H1 (cell line): ENCODE data around the gene DNAH8. TPM values are rescaled to one million over a fixed set of nuclear protein-coding genes. Genes with fewer than 3 reads are reported as not detected.

Experiments
- CTCF ChIA-PET: fragments of 300-600 bp; sonication (Branson Sonifier 250); formaldehyde crosslinking; loops from one replicate; lab custom pipeline; 2021; ENCODE audit not compliant: partially characterized antibody; lab: Charles Lee
- POLR2A ChIA-PET: fragments of 300-600 bp; sonication (Branson Sonifier 250); formaldehyde crosslinking; loops from one replicate; lab custom pipeline; 2021; ENCODE audit warnings: inconsistent platforms; ENCODE audit not compliant: partially characterized antibody; lab: Charles Lee
- DNase-seq, 2 experiments: peaks; one replicate each; pipeline versions ENCODE4 v3.0.0 to v3.0.0-alpha.2; 2010 to 2022; ENCODE audit warnings: low spot score in 2 of 2, low read depth in 1 of 2, mixed read lengths in 1 of 2
- FAIRE-seq: peaks from 2 replicates; lab custom pipeline; 2011; peaks lifted over from hg19 to GRCh38; lab: Jason Lieb, UNC
- H2AFZ ChIP-seq: 2 replicates; pipeline ENCODE4 v1.8.1; 2012; ENCODE audit warnings: low read length, inconsistent platforms
- H2AK5ac ChIP-seq: 2 replicates; pipeline ENCODE4 v1.6.1; 2013; ENCODE audit warnings: low read depth, low read length
- H2BK120ac ChIP-seq: replicated peaks from 2 replicates; pipeline ENCODE3; 2013; ENCODE audit warnings: low read depth, low read length, inconsistent platforms
- H2BK12ac ChIP-seq: 2 replicates; pipeline ENCODE4 v1.6.1; 2013; ENCODE audit warnings: low read depth, low read length
- H2BK15ac ChIP-seq: 2 replicates; pipeline ENCODE4 v1.6.1; 2013; ENCODE audit warnings: low read length
- H2BK20ac ChIP-seq: 2 replicates; pipeline ENCODE4 v1.6.1; 2013; ENCODE audit warnings: low read length
- H2BK5ac ChIP-seq: 2 replicates; pipeline ENCODE4 v1.6.1; 2013; ENCODE audit warnings: low read depth, low read length
- H3K14ac ChIP-seq: 2 replicates; pipeline ENCODE4 v1.6.1; 2013; ENCODE audit warnings: inconsistent platforms; ENCODE audit not compliant: insufficient read length
- H3K18ac ChIP-seq: 2 replicates; pipeline ENCODE4 v1.6.1; 2013; ENCODE audit warnings: low read length; ENCODE audit errors: extremely low read depth
- H3K23ac ChIP-seq: 2 replicates; pipeline ENCODE4 v1.6.1; 2013; ENCODE audit warnings: inconsistent platforms; ENCODE audit not compliant: insufficient read length
- H3K23me2 ChIP-seq: 2 replicates; pipeline ENCODE4 v1.6.1; 2013; ENCODE audit warnings: low read depth, low read length
- H3K27ac ChIP-seq: 2 replicates; pipeline ENCODE4 v1.6.1; 2011; ENCODE audit warnings: low read depth, low read length, inconsistent platforms
- H3K27me3 ChIP-seq, 4 experiments: replicated peaks in 1 of 4; 1 replicate in 1 of 4; 2 replicates in 3 of 4; pipeline versions ENCODE4 v1.6.1 to v1.8.1; 2011 to 2013; ENCODE audit warnings: low read length in 3 of 4, mild to moderate bottlenecking in 3 of 4, inconsistent platforms in 2 of 4, mixed read lengths in 2 of 4, moderate library complexity in 1 of 4; ENCODE audit not compliant: control insufficient read depth in 3 of 4, insufficient read depth in 3 of 4; ENCODE audit errors: extremely low read depth in 1 of 4
- H3K36me3 ChIP-seq, 4 experiments: 2 replicates each; pipeline versions ENCODE4 v1.6.1 to v1.8.1; 2011 to 2013; ENCODE audit warnings: mild to moderate bottlenecking in 4 of 4, low read length in 3 of 4, moderate library complexity in 2 of 4, control low read depth in 1 of 4, inconsistent platforms in 1 of 4; ENCODE audit not compliant: insufficient read depth in 4 of 4, control insufficient read depth in 2 of 4
- H3K4ac ChIP-seq: replicated peaks from 2 replicates; pipeline ENCODE3; 2013; ENCODE audit warnings: low read length, low read depth, mixed read lengths, inconsistent platforms; ENCODE audit not compliant: insufficient read length
- H3K4me1 ChIP-seq, 4 experiments: replicated peaks in 1 of 4; 1 replicate in 1 of 4; 2 replicates in 3 of 4; pipeline versions ENCODE4 v1.6.1 to v1.8.1; 2011 to 2013; ENCODE audit warnings: low read length in 3 of 4, inconsistent platforms in 2 of 4, mixed read lengths in 1 of 4; ENCODE audit not compliant: insufficient read depth in 4 of 4, control insufficient read depth in 3 of 4
- H3K4me2 ChIP-seq, 2 experiments: 2 replicates each; pipeline versions ENCODE4 v1.6.1 to v1.8.1; 2011 to 2013; ENCODE audit warnings: low read depth in 2 of 2, low read length in 2 of 2, control low read depth in 1 of 2, inconsistent platforms in 1 of 2, mild to moderate bottlenecking in 1 of 2; ENCODE audit not compliant: insufficient read depth in 1 of 2
- H3K4me3 ChIP-seq, 4 experiments: fragments of 200-600, 300-600 bp in 1 of 4; sonication (generic), shearing (Covaris generic), sonication (Bioruptor Twin) in 1 of 4; 2 replicates each; pipeline versions ENCODE4 v1.5.1 to v1.8.1; 2011 to 2016; ENCODE audit warnings: low read length in 4 of 4, low read depth in 3 of 4, control low read depth in 2 of 4, inconsistent platforms in 2 of 4, mild to moderate bottlenecking in 2 of 4, mixed read lengths in 1 of 4, moderate library complexity in 1 of 4; ENCODE audit not compliant: insufficient read depth in 2 of 4; ENCODE audit errors: extremely low read depth in 1 of 4
- H3K56ac ChIP-seq: replicated peaks from 2 replicates; pipeline ENCODE3; 2013; ENCODE audit warnings: low read depth, mild to moderate bottlenecking, mixed read lengths, low read length, inconsistent platforms; ENCODE audit not compliant: insufficient read length
- H3K79me1 ChIP-seq: 2 replicates; pipeline ENCODE4 v1.6.1; 2013; ENCODE audit warnings: low read depth, low read length, control low read depth
- H3K79me2 ChIP-seq, 2 experiments: 2 replicates each; pipeline versions ENCODE4 v1.6.1 to v1.8.1; 2012 to 2013; ENCODE audit warnings: low read length in 2 of 2, mild to moderate bottlenecking in 2 of 2, inconsistent platforms in 1 of 2; ENCODE audit not compliant: insufficient read depth in 2 of 2, control insufficient read depth in 1 of 2
- H3K9ac ChIP-seq, 4 experiments: replicated peaks in 1 of 4; 1 replicate in 1 of 4; 2 replicates in 3 of 4; pipeline versions ENCODE4 v1.6.1 to v1.8.1; 2011 to 2013; ENCODE audit warnings: low read depth in 3 of 4, low read length in 3 of 4, control low read depth in 2 of 4, mild to moderate bottlenecking in 2 of 4, moderate library complexity in 2 of 4, inconsistent platforms in 1 of 4; ENCODE audit errors: extremely low read depth in 1 of 4
- H3K9me3 ChIP-seq, 2 experiments: 2 replicates each; pipeline versions ENCODE4 v1.6.1 to v1.8.1; 2012 to 2013; ENCODE audit warnings: mild to moderate bottlenecking in 2 of 2, moderate library complexity in 2 of 2, control low read depth in 1 of 2, inconsistent platforms in 1 of 2, low read depth in 1 of 2, low read length in 1 of 2, mixed read lengths in 1 of 2; ENCODE audit not compliant: insufficient read depth in 2 of 2
- H4K20me1 ChIP-seq, 2 experiments: replicated peaks in 1 of 2; 2 replicates each; pipeline versions ENCODE3 to v1.8.1; 2011 to 2013; ENCODE audit warnings: inconsistent platforms in 2 of 2, low read length in 2 of 2, mild to moderate bottlenecking in 1 of 2; ENCODE audit not compliant: insufficient read depth in 2 of 2, control insufficient read depth in 1 of 2
- H4K5ac ChIP-seq: 2 replicates; pipeline ENCODE4 v1.6.1; 2013; ENCODE audit warnings: low read length, low read depth, mixed read lengths, inconsistent platforms; ENCODE audit not compliant: insufficient read length
- H4K8ac ChIP-seq: 2 replicates; pipeline ENCODE4 v1.8.0; 2013; ENCODE audit warnings: mild to moderate bottlenecking, moderate library complexity, low read length, inconsistent platforms; ENCODE audit not compliant: insufficient read depth; ENCODE audit errors: extremely low read depth
- H4K91ac ChIP-seq: replicated peaks from 2 replicates; pipeline ENCODE3; 2013; ENCODE audit warnings: low read length, mixed read lengths, inconsistent platforms; ENCODE audit not compliant: insufficient read length
- CBX5 ChIP-seq: fragments of 300-800, 300-1000 bp; sonication (generic); IDR thresholded peaks from 2 replicates; pipeline ENCODE4 v1.7.1; 2016; ENCODE audit warnings: antibody characterized with exemption, low read length, low read depth
- CTCF ChIP-seq, 3 experiments: IDR thresholded peaks; 1 replicate in 2 of 3; 2 replicates in 1 of 3; pipeline versions ENCODE4 v1.5.1 to v1.6.1; 2011; ENCODE audit warnings: low read length in 3 of 3, mild to moderate bottlenecking in 3 of 3, inconsistent platforms in 2 of 3, low read depth in 1 of 3, moderate library complexity in 1 of 3; ENCODE audit not compliant: insufficient read depth in 1 of 3; ENCODE audit errors: control extremely low read depth in 1 of 3
- GTF2F1 ChIP-seq: IDR thresholded peaks from 2 replicates; pipeline ENCODE4 v1.6.1; 2012; ENCODE audit warnings: low read depth, low read length, improper control_type of control experiment, borderline replicate concordance
- POLR2AphosphoS5 ChIP-seq: IDR thresholded peaks from 2 replicates; pipeline ENCODE4 v1.6.1; 2011; ENCODE audit warnings: low read depth, low read length
- SP2 ChIP-seq: IDR thresholded peaks from 2 replicates; pipeline ENCODE4 v1.6.1; 2012; ENCODE audit warnings: mild to moderate bottlenecking, low read length, inconsistent platforms
- SRF ChIP-seq: IDR thresholded peaks from 2 replicates; pipeline ENCODE4 v1.6.1; 2011; ENCODE audit warnings: mild to moderate bottlenecking, low read depth, low read length, moderate library complexity
- SUZ12 ChIP-seq: fragments of 200-600 bp; sonication (generic); IDR thresholded peaks from 2 replicates; pipeline ENCODE4 v1.6.1; 2012; ENCODE audit warnings: mild to moderate bottlenecking, inconsistent platforms, low read length, moderate library complexity, mixed read lengths
- YY1 ChIP-seq: IDR thresholded peaks from 2 replicates; pipeline ENCODE4 v1.6.1; 2011; ENCODE audit warnings: low read depth, mild to moderate bottlenecking, low read length
- WGBS, 2 experiments: shearing (Covaris generic) in 1 of 2; methylation state at CpG; one replicate each; pipeline versions ENCODE4 v1.1.6 to v1.1.7; 2013 to 2015; ENCODE audit warnings: low lambda C conversion rate in 2 of 2, mixed read lengths in 2 of 2, inconsistent platforms in 1 of 2, low coverage in 1 of 2, missing lambda C conversion rate in 1 of 2; ENCODE audit not compliant: insufficient replicate concordance in 2 of 2, insufficient coverage in 1 of 2, insufficient read length in 1 of 2; ENCODE audit errors: extremely low coverage in 1 of 2, missing lambda C conversion rate in 1 of 2; 5-methylcytosine and 5-hydroxymethylcytosine counted together
- polyA plus RNA-seq, 7 experiments: library from polyadenylated mRNA; depleted of rRNA in 3 of 7; stranded (reverse) in 5 of 7; unstranded in 2 of 7; fragments of >200 nt in 5 of 7; fragments of 200-250 nt in 2 of 7; gene quantifications; 1 replicate in 5 of 7; 2 replicates in 1 of 7; 4 replicates in 1 of 7; pipeline versions ENCODE4 v1.2.1 to v1.2.3, GENCODE V29; 2011 to 2013; ENCODE audit warnings: missing spikeins in 2 of 7, mixed read lengths in 2 of 7
- total RNA-seq: library from RNA; stranded (reverse); fragmentation: NEBNext Ultra II Directional; extraction: Animal tissue kit (Norgen Biotek cat#: 25700); gene quantifications from 2 replicates; pipeline ENCODE4 v1.2.1, GENCODE V29; 2021

The DNAH8 gene
- total and polyA plus RNA-seq, 2 of the 8 experiments (the other 6 are each of a cell fraction or from before 2014, with no cell fraction given): under 0.01 TPM; not detected in 1

DNA sequence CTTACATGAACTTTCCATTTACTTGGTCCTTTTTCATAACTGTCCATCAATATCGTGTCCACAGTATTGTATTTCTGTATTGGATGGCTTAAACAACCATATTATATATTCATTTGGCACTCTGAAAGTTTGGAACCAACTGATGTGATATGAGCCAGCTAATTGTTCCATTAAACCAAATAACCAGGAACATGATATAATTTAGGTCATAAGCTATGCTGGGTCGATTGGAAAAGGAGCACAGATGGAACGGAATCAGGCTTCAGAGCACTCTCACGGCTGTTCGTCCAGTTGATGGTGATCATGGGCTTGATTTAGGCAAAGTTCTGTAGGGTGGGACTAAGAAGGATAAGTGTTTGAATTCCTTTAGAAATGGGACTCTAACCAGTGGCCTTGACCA lies 142.7 kb downstream of the DNAH8 start:
- FAIRE-seq: no peak

More for the DNA sequence above, 142.7 kb downstream of the DNAH8 start:
- no peak overlapping the region for H3K4me3 ChIP-seq
- H3K36me3 ChIP-seq: no peaks in the 10 kb centered on the region
- ChIA-PET POLR2A (no interaction called here), CTCF (no interaction called here)
- no peak overlapping the region for H4K91ac ChIP-seq
- no peaks in the 10 kb centered on the region for H3K27me3 ChIP-seq
- H3K79me1 ChIP-seq: no peaks in the 10 kb centered on the region
- no peak overlapping the region for H3K27ac ChIP-seq
- H4K20me1 ChIP-seq: no peaks in the 10 kb centered on the region
- no peak overlapping the region for H2AFZ ChIP-seq
- no peaks in the 10 kb centered on the region for H3K23me2 ChIP-seq
- no peak overlapping the region for H3K4ac ChIP-seq
- H2BK5ac ChIP-seq: no peak overlapping the region
- no peak overlapping the region for H2BK20ac ChIP-seq
- H3K79me2 ChIP-seq: no peaks in the 10 kb centered on the region
- H2AK5ac ChIP-seq: no peak overlapping the region
- H3K56ac ChIP-seq: no peak overlapping the region
- WGBS, 2 experiments: 93% methylated on average over 5 of the region's 5 CpGs; no CpG with 5 or more reads in 1 of the 2 experiments
- no peak overlapping the region for H4K8ac ChIP-seq
- H3K4me2 ChIP-seq: no peak overlapping the region
- no peak overlapping the region for H3K9ac ChIP-seq
- H3K4me1 ChIP-seq: no peaks in the 10 kb centered on the region; a peak in 1 of 7 replicates
- no peak overlapping the region for H2BK120ac ChIP-seq
- no peak for DNase-seq
- no peak overlapping the region for H2BK15ac ChIP-seq
- H3K23ac ChIP-seq: no peak overlapping the region
- TF ChIP-seq YY1 (no peak), GTF2F1 (no peak), CTCF (IDR thresholded peaks at IDR 0.05; ENCODE audit: control extremely low read depth in 1 of 3, insufficient read depth in 1 of 3, low read depth in 1 of 3, low read length in 3 of 3) (no peak), SUZ12 (no peak), CBX5 (no peak), SP2 (no peak), SRF (no peak), POLR2AphosphoS5 (no peak)
- no peaks in the 10 kb centered on the region for H3K9me3 ChIP-seq
- H3K18ac ChIP-seq: no peak overlapping the region
- no peak overlapping the region for H4K5ac ChIP-seq
- no peak overlapping the region for H3K14ac ChIP-seq
- H2BK12ac ChIP-seq: no peak overlapping the region
